ENCODE data around the gene SLC16A11.

The SLC16A11 gene

GRCh38 chr17:7070712-7071111, 26.8 kb upstream of the SLC16A11 start:
- TF ChIP-seq OSR1 (CRISPR knock-in tag; IDR thresholded peaks at IDR 0.05) (no peak), ZFP30 (CRISPR knock-in tag; IDR thresholded peaks at IDR 0.05) (no peak), ISL1 (CRISPR knock-in tag; IDR thresholded peaks at IDR 0.05) (no peak), PPARA (CRISPR knock-in tag; IDR thresholded peaks at IDR 0.05; ENCODE audit: borderline replicate concordance) (no peak), ZC3H10 (CRISPR knock-in tag; IDR thresholded peaks at IDR 0.05) (no peak), POU6F1 (CRISPR knock-in tag; IDR thresholded peaks at IDR 0.05; ENCODE audit: borderline replicate concordance, low read depth) (no peak), ZNF565 (CRISPR knock-in tag; conservative IDR thresholded peaks at IDR 0.05; ENCODE audit: low read depth) (no peak), ESRRG (CRISPR knock-in tag; IDR thresholded peaks at IDR 0.05) (no peak), ZNF70 (CRISPR knock-in tag; IDR thresholded peaks at IDR 0.05) (no peak), TCF4 (CRISPR knock-in tag; IDR thresholded peaks at IDR 0.05; ENCODE audit: borderline replicate concordance) (no peak), GLIS3 (CRISPR knock-in tag; IDR thresholded peaks at IDR 0.05) (no peak), ZFP3 (CRISPR knock-in tag; IDR thresholded peaks at IDR 0.05) (no peak), TSHZ2 (CRISPR knock-in tag; IDR thresholded peaks at IDR 0.05) (no peak)
- no peak for ATAC-seq

- TF ChIP-seq PPARA (CRISPR knock-in tag; IDR thresholded peaks at IDR 0.05; ENCODE audit: borderline replicate concordance) = no peak
- no peak for TF ChIP-seq SNAI2 (CRISPR knock-in tag; IDR thresholded peaks at IDR 0.05)
- ATAC-seq = no peak
Observed at GRCh38 chr17:7068268-7068667, 24.4 kb upstream of the SLC16A11 start.

GRCh38 chr17:7067198-7067597, 23.3 kb upstream of the SLC16A11 start:
- no peak for ATAC-seq

GRCh38 chr17:7064261-7064660, 20.4 kb upstream of the SLC16A11 start:
- ATAC-seq = no peak; the same call in 2 of the 3 replicates

More at GRCh38 chr17:7067198-7067597, 23.3 kb upstream of the SLC16A11 start:
- TF ChIP-seq PATZ1 (CRISPR knock-in tag; IDR thresholded peaks at IDR 0.05; ENCODE audit: borderline replicate concordance) = no peak
- TF ChIP-seq ZC3H10 (CRISPR knock-in tag; IDR thresholded peaks at IDR 0.05) = no peak
- no peak for TF ChIP-seq SNAI2 (CRISPR knock-in tag; IDR thresholded peaks at IDR 0.05)
- no peak for TF ChIP-seq ESRRG (CRISPR knock-in tag; IDR thresholded peaks at IDR 0.05)
- TF ChIP-seq OSR1 (CRISPR knock-in tag; IDR thresholded peaks at IDR 0.05) = no peak

GRCh38 chr17:7063518-7064094, 19.7 kb upstream of the SLC16A11 start:
- TF ChIP-seq PPARA (CRISPR knock-in tag; IDR thresholded peaks at IDR 0.05; ENCODE audit: borderline replicate concordance) (no peak), CREB5 (CRISPR knock-in tag; IDR thresholded peaks at IDR 0.05; ENCODE audit: low read depth) (no peak), ZFP30 (CRISPR knock-in tag; IDR thresholded peaks at IDR 0.05) (no peak), ISL1 (CRISPR knock-in tag; IDR thresholded peaks at IDR 0.05) (no peak), ZFP3 (CRISPR knock-in tag; IDR thresholded peaks at IDR 0.05) (no peak), BACH2 (CRISPR knock-in tag; IDR thresholded peaks at IDR 0.05; ENCODE audit: borderline replicate concordance) (no peak), TSHZ2 (CRISPR knock-in tag; IDR thresholded peaks at IDR 0.05) (no peak), ZNF8 (CRISPR knock-in tag; IDR thresholded peaks at IDR 0.05) (no peak), RARB (CRISPR knock-in tag; IDR thresholded peaks at IDR 0.05) (no peak), TCF4 (CRISPR knock-in tag; IDR thresholded peaks at IDR 0.05; ENCODE audit: borderline replicate concordance) (no peak), CSDC2 (CRISPR knock-in tag; IDR thresholded peaks at IDR 0.05) (no peak)
- ATAC-seq = no peak

More at GRCh38 chr17:7064261-7064660, 20.4 kb upstream of the SLC16A11 start:
- TF ChIP-seq ZFP3 (CRISPR knock-in tag; IDR thresholded peaks at IDR 0.05) = no peak
- TF ChIP-seq ZNF70 (CRISPR knock-in tag; IDR thresholded peaks at IDR 0.05) = no peak
- TF ChIP-seq ZNF565 (CRISPR knock-in tag; conservative IDR thresholded peaks at IDR 0.05; ENCODE audit: low read depth) = no peak
- no peak for TF ChIP-seq ZFP30 (CRISPR knock-in tag; IDR thresholded peaks at IDR 0.05)
